Measurements from ENCODE around the gene ADGRD1.

ADGRD1 gene

GRCh38 chr12:131027876-131028586 lies 74.3 kb downstream of the ADGRD1 start:
- no peak for DNase-seq

GRCh38 chr12:131028587-131029338 lies 75.1 kb downstream of the ADGRD1 start:
- DNase-seq, result no peak

- DNase-seq, result no peak
Measured at GRCh38 chr12:131030472-131031328, 77.0 kb downstream of the ADGRD1 start.

- no peak for DNase-seq
Measured at GRCh38 chr12:131032082-131032750, 78.5 kb downstream of the ADGRD1 start.

- DNase-seq, result no peak
Measured at GRCh38 chr12:131033486-131033885, 79.8 kb downstream of the ADGRD1 start.

GRCh38 chr12:131033886-131034482 lies 80.3 kb downstream of the ADGRD1 start:
- no peak for DNase-seq

- DNase-seq, result no peak
Measured at GRCh38 chr12:131034631-131035244, 81.0 kb downstream of the ADGRD1 start.

GRCh38 chr12:131035245-131035681 lies 81.6 kb downstream of the ADGRD1 start:
- no peak for DNase-seq

GRCh38 chr12:131038159-131038558 lies 84.5 kb downstream of the ADGRD1 start:
- no peak for DNase-seq

GRCh38 chr12:131038961-131039950 lies 85.5 kb downstream of the ADGRD1 start:
- no peak for DNase-seq

- DNase-seq, result no peak
Measured at GRCh38 chr12:131040491-131040890, 86.8 kb downstream of the ADGRD1 start.

GRCh38 chr12:131041216-131041967 lies 87.7 kb downstream of the ADGRD1 start:
- no peak for DNase-seq

- no peak for DNase-seq
Measured at GRCh38 chr12:131041968-131042833, 88.5 kb downstream of the ADGRD1 start.

GRCh38 chr12:131042834-131043245 lies 89.1 kb downstream of the ADGRD1 start:
- DNase-seq, result no peak

- no peak for DNase-seq
Measured at GRCh38 chr12:131043401-131043871, 89.7 kb downstream of the ADGRD1 start.

- DNase-seq, result no peak
Measured at GRCh38 chr12:131044136-131044535, 90.4 kb downstream of the ADGRD1 start.

GRCh38 chr12:131044760-131045381 lies 91.2 kb downstream of the ADGRD1 start:
- no peak for DNase-seq

Measured in fibroblast of skin of right quadriceps (primary cell).